GM18511 (cell line): ENCODE data around the gene SFXN5.

ENCODE experiments used
- ATAC-seq: cut with Tn5 transposase; IDR thresholded peaks from one replicate; pipeline ENCODE4 v1.9.1; 2021; ENCODE audit warnings: mild to moderate bottlenecking, moderate library complexity; ENCODE audit not compliant: unreplicated experiment

Gene SFXN5

DNA sequence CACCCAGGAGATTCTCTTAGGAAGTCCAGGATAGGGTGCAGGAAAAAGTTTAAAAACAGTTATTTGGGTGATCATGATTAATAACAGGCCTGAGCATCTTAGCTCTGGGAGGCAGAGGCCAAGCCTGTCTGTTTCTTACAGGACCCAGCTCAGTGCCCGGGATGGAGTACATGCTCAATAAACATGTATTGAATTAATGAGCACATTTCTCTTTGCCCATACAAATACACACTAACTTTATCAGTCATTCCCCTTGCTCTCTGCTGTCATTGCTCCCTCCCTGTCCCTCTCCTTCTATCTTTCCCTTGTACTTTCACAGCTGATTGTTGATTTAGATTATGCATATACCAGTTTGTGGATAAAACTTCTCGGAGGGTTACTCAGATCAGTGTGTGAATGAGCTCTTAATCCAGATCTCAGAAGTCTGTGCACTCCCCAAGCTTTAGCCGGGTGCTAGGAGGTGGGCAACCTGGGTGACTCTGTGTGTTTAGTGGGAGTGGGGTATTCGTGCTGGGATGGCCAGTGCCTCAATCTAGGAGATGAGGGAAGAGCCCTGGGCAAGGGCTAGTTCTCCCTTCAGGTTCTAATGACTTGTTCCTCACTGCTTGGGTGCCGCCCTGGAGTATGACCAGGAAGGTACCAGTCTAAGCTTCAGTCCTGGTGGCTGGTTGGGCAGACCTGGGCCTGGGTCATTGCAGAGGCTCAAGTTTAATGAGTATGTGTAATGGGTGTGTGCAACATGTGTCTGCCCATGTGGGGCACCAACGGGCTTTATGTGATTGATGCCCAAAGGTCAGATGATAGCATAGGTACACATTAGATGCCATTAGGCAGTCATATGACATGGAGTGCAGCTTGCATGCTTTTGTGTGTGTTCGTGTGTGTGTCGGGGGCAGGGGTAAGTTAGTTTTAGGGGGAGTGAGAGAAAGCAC, 143.6 kb downstream of the SFXN5 start:
- ATAC-seq, result no peak

DNA sequence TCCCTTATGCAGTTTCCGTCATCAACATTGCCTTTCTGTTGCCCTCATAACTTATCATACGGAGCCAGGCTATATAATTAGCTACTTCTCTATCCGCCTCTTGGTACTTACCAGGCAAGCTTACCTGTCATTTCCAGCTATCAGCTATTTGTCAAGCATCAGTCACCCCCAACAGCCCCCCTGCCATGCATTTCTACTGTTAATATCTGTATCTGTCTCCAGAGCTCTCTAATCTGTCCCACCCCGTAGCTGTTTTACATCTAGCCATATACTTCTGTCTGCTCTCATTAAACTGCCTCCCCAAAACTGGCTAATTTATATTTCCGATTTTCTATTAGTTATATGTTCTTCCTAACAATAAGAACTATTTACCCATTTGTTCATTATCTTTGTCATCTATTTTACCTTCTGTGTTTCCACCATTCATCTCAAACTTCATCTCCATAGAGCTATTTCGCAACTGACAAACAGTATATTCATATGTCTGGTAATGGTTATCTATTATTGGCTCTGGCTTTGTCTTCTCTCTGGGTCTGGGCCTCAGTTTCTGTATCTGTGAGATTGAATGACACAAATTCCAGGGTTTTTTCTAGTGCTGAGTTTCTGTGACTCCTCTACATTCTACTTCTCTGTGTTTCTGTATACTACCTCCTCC, 144.6 kb downstream of the SFXN5 start:
- ATAC-seq, result no peak

DNA sequence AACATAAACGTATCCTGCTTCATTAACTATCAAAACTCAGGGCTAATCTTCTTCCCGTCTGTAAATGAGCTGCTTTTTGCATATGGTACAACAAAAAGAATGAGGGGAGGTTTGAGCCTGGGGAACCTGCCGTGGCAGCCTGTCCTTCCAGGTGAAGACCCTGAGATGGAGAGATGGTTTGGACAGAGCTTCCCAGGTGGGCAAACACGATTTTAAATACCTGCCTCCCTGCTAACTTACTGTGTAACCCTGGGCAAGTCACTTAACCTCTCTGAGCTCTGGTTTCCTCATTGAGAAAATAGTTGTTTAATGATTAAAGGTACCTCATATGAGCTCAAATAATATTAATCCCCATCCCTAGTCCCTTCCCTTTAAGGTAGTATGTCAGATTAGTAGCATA, 145.1 kb downstream of the SFXN5 start:
- no peak for ATAC-seq

DNA sequence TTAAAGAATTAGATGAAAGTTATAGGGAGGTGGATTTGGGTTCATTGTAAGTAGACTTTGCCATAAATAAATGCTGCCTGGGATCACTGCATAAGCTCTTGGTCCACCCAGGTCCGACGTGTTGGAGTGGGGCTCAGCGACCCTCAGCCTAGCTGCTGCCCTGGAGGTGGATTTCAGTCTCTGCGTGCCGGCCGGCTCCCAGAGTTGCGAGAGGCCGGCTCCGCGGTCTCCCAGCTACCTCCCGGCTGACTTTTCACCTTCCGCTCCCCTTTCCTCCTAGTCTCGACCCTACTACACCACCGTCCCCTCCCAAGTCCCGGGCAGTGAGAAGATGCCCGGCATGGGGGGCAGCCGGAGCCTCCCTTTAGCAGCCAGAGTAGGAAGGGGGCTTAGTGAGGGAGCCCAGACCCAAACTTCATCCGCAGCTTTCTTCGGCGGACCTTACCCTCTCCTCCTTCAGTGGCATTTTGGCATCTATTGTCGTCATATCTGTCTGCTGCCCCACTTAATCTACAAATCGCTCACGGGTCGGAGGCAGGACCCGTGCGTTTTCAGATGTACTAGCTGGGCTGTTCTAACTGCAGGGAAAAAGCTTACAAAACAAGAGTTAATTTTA, 146.1 kb downstream of the SFXN5 start:
- ATAC-seq, result no peak

DNA sequence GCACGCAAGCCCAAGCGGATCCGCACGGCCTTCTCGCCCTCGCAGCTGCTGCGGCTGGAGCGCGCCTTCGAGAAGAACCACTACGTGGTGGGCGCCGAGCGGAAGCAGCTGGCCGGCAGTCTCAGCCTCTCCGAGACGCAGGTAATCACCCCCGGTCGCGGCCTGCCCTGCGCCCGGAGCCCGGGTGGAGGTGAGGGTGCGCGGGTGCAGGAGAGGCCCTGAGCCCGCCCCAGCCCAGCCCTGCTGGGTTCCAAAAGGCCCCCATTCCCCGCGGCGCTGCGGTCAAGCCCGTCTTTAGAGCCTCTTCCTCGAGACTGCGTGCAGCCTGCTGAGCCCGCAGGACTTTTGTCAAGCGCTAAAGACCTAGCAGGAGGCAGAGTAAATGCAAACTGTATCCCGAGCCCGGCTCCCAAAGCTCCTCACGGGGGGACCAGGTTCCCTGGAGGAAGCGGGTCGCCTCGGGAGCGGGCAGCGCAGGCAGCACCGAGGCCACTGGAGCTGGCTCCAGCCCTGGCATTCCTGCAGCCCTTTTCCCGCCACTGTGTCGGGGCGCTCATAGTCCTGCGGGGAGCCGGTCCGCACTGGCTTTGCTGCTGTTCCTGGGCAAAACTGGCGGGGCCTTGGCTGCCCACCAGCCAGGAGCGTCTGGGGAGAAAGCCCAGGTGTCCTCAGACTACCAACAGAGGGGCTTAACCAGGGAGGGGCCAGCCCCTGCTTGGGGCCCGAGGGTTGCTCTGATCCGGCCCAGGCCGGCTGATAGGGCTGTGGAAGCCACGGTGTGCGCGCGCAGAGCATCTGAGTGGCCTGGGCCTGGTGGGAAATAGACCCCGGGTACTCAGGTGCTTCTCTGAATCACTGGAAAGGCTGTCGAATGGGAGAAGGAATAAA, 146.9 kb downstream of the SFXN5 start:
- no peak for ATAC-seq

DNA sequence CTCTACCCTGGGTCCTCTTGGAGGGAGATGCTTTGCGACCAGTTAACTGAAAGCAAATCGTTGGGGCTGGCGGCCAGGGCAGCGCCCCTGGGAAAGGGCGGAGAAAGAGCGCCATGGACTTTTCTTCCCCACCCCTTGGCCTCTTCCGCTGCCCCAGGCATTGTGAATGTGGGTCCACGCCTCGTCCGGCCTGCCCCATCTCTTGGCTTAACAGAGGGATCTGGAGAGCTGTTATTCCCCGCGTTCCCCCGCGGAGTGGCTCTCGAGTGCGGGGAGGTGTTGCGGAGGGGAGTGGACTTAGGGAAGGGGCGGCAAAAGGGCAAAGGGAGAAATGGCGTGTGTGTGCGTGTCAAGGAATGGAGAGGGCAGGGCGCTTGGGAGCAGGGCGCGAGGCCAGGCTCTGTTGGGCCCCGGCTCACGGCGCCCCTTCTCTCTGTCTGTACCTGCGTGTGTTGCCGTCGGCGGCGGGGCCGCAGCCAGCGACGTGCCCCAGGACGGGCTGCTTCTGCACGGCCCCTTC, 147.6 kb downstream of the SFXN5 start:
- ATAC-seq, result no peak

DNA sequence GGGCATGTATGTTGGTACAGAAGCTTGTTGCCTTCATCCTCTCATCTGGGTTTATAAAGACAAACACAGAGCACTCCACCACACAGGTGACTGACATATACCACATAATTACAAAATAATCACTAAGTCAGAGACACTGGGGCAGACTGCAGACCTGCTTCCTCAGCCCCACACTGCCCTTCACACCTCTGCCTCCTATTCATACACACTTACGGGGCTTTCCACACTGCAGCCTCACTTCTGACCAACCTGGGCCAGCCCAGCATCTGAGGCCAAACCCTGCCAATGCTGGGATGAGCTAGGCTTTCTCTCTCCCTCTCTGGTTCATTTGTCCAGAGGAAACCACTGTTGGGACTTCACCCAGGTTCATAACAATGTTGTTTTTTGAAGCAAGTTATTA, 149.7 kb downstream of the SFXN5 start:
- ATAC-seq, result no peak

DNA sequence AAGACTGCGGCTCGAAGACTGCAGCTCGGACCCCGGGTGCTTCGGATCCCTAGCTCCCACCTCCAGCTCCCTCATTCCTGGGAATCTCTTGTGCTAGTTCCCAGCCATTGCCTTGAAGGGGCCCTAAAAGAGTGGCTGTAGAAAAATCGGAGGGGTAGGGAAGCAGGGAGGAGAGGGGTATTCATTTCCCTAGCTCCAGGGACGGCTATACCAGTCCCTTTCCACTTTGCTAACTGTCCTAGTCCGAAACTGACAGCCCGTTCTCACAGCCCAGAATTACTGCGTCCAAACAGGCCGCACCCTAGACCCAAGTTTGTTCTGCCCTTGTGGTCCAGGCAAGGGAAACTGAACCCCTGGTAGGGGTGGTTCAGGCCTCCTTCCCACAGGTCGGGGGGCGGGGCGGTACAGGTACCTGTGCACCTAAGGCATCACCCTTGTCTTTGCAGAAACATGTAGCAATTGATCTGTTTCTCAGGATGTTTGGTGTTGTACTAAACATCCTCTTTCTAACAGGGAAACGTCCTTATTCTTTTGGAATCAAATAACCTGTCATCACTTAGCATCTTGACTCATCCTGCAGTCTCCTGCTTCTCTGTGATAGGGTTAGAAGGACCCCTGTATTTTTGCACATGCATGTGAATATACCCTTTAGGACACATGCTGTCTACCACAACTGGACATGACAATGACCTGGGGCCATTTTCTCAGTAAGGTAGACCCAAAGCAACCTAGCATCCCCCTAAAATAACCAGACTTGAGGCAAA, 150.2 kb downstream of the SFXN5 start:
- no peak for ATAC-seq

DNA sequence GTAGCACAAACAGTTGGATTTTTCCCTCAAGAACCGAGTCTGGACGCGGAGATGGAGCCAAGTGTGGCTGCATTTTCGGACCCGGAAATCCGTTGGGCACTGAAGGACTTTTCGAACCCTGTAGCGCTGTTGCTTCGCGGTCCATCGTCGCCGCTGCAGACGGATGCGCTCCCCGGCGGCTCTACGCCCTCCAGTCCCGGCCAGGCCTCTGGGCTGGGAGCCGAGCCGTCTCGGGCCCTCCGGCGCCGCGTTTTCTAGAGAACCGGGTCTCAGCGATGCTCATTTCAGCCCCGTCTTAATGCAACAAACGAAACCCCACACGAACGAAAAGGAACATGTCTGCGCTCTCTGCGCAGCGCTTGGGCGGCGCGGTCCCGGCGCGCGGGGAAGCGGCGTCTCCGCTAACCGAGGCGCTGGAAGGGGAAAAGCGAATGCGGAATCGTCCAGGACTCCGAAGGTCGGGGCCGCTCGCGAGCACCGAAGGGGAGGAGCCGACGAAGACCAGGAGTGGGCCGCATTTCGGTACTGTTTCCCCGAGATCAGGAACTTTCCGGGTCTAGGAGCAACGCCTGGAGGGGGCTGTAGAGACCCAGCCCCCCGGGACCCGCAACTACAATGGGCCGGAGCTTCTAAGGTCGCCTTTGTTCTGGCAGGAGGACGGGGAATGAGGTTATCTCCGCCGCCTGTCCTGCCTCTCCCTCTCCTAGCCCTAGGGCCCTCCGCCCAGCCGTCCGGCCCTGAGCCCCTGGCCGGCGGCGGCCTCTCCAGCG, 151.0 kb downstream of the SFXN5 start:
- ATAC-seq, result no peak

DNA sequence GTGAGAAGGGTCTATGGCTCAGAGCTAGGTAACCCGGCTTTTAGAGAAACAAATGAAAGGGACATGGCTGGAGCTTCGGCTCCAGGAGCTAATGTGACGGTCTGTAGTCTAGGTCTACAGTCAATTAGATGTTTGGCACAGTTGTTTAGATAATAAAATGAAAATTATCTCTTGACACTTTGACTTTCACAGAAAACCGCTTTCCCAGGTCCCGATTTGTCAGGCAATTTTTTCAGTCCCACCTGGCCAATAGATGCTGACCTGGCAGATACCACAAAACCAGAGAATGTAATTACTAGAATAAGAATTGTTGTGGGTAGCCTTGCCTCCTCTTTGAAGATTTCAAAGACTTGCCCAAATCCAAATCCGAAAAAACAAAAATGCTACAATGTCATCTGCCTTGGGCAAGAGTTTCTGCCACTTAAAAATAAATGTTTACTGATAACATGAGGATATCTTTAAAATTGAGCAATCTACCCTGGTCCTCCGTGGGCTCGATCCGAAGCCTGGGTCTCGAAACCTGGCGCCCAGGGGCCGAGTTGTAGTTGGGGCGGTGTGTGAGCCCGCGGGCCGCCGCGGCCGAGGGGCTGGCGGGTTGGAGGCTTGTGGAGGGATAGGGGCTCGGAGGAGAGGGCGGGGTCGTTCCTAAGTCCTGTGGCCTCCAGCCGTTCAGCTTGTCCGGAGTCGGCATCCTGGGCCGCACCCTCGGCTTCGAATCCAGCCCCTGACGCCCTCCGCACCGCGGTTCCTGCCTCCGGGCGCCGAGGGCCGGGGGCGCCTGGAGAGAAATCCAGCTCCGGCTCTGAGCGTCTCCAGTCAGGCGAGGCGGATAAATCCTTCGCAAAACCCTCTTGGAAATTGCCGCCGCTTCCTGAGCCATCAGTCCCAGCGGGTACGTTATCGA, 151.8 kb downstream of the SFXN5 start:
- no peak for ATAC-seq

DNA sequence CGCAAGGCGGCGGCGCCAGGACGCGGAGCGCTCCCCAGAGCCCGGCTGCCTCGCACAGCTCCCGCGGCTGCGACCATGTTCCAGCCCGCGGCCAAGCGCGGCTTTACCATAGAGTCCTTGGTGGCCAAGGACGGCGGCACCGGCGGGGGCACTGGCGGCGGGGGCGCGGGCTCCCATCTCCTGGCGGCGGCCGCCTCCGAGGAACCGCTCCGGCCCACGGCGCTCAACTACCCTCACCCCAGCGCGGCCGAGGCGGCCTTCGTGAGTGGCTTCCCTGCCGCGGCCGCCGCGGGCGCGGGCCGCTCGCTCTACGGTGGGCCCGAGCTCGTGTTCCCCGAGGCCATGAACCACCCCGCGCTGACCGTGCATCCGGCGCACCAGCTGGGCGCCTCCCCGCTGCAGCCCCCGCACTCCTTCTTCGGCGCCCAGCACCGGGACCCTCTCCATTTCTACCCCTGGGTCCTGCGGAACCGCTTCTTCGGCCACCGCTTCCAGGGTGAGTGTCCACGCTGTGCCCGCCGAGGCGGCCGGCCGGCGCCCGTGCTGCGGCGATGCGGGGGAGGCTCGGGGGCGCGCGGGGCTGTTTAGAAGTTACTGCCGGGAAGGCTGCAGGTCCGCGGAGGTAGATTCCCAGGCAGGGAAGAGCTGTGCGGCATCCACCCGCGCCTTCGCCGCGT, 153.5 kb downstream of the SFXN5 start:
- ATAC-seq, result no peak

DNA sequence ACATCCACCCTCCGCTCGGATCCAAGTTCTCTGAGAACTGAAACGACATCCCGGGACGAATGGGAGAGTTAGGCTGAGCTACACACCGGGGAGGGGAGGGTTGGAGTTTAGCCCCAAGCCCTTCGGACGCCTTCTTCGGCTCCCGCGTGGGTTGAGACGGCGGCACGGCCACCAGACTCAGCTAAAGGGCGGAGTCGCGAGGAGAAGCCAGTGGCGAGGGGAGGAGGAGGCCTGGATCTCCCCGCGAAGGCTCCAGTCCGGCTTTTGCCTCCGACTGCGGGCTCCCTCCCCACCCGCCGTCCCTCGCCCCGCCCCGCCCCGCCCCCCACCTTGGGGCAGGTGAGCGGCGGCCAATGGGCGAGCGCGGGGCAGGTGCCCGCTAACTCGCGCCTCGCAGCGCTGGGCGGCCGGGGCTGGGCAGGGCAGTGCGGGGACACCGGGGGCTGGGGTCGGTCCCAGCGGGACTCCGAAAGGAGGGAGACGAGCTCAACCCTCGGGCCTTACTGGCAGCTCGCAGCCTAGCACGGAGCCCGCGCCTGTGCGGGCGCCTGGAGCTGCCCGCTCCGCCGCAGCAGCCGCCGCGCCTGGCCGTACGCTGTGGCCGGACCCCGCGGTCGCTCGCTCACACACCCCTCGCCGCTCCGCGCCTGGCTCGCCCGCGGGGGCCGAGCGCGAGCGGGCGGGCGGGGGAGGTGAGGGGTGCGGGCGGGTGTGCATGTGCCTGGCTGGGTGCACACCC, 154.2 kb downstream of the SFXN5 start, which contains the start of gene EMX1:
TSS of gene EMX1 (plus strand) at position 382 of the 739 bp plus-strand sequence. CDS start at position 716, 334 bp downstream.
- peak; percentile 59 for ATAC-seq

DNA sequence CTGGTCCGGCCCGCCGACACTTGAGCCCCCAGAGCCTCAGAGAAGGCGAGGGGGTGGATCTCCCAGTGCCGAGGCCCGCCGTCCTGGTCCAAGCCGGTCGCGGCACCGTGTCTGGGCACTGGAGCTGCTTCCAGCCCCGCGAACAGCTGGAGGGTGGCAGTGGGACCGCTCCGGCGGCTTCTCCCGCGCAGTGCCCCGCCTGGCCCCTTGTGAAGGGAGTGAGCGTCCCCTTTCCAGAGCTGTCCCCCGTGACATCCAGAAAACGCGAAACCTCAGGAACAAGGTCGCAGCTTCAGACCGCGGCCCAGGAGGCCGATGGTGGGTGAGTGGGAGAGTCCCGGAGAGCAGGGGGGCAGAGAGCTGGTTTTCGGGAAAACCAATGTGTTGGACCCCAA, 154.8 kb downstream of the SFXN5 start:
- ATAC-seq, result peak; percentile 12

DNA sequence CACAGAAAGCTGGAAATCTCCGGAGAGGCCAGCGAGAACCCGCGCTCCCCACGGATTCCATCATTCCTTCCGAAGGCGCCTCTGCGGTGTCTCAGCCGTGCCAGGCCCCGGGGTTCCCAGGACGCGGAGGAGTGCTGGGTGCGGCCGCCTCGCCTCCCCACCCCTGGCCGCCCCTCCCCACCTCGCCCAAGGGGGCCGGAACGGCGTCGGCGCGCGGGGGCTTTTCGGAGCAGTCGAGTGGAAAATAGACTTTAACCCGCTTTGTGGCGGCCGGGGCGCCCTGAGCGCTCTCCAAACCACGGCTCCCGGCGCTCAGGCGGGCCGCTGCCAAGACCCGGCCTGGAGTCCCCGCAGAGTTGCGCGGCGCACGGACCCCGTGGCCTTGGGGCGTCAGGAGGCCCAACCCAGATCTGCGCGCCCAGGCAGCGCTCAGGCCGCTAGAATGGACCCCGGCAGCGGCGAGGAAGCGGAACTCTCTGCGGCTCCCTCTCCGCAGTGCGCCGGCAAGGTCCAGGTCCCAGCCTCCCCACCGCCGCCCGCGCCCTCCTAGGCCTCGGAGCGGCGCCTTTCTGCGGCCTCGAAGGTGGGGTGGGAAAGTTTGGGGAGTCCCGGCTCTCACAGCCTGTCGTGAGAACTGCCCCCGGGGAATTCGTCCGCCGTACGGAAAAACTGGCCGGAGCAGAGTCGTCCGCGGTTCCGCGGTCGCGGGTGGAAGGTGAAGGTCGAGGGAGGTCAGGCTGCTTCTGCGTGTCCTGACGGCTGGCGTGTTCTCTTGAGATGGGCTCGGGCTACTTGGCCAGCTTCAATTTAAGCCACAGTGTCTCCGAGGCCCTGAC, 155.4 kb downstream of the SFXN5 start:
- ATAC-seq, result peak; percentile 66

DNA sequence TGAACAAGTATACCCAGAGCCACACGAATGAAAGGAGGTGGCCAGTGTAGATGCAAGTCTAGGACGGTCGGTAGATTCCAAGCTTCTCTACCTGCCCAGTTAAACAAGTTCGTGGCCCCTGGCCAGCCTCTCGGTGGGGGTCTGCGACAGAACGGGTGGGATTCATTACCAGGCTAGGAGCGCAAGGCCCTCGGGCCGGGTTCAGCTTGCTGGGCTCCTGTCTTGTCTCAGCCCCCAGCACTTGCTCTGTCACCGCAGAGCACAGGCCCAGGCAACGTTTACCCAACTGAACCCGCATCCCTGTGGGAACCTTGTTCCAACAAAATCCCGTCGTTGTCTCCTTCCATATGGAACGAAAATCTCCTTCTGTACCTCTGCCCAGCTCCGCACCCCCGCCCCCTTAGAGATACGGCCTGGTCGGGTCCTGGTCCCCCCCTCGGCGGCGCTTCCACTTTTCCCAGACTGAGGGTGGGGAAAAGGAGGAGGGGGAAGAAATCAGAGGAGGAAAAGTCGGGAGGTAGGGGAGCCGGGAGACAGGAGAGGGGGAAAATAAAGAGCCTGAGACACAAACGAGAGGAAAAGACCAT, 156.1 kb downstream of the SFXN5 start:
- no peak for ATAC-seq
